Fibroblast of mammary gland (primary cell): ENCODE results near the gene EPDR1.

Experiments
- DNase-seq: peaks from one replicate; pipeline ENCODE4 v3.0.0-alpha.2; 2010; ENCODE audit warnings: low read depth
- H3K4me3 ChIP-seq: 2 replicates; pipeline ENCODE4 v1.5.1; 2011; ENCODE audit warnings: low read depth, mild to moderate bottlenecking, low read length, moderate library complexity; ENCODE audit not compliant: control insufficient read depth
- CTCF ChIP-seq: conservative IDR thresholded peaks from 2 replicates; pipeline ENCODE4 v1.5.1; 2011; ENCODE audit warnings: low read depth, low read length, inconsistent platforms; ENCODE audit not compliant: control insufficient read depth, insufficient read depth

The EPDR1 gene

GRCh38 chr7:37986908-37987330 lies 66.5 kb downstream of the EPDR1 start:
- DNase-seq: peak; percentile 55
- no peak overlapping the region for H3K4me3 ChIP-seq
- no peak for TF ChIP-seq CTCF

GRCh38 chr7:37987732-37988131 lies 67.3 kb downstream of the EPDR1 start:
- no peak overlapping the region for H3K4me3 ChIP-seq
- no peak for TF ChIP-seq CTCF
- peak; percentile 62 for DNase-seq

GRCh38 chr7:37988721-37989650 lies 68.5 kb downstream of the EPDR1 start:
- DNase-seq: peak; percentile 24
- TF ChIP-seq CTCF: no peak
- H3K4me3 ChIP-seq: no peak overlapping the region

GRCh38 chr7:37990337-37990736 lies 69.9 kb downstream of the EPDR1 start:
- no peak for TF ChIP-seq CTCF
- no peak overlapping the region for H3K4me3 ChIP-seq
- no peak for DNase-seq

GRCh38 chr7:37993060-37993501 lies 72.6 kb downstream of the EPDR1 start:
- H3K4me3 ChIP-seq: no peak overlapping the region
- no peak for TF ChIP-seq CTCF
- DNase-seq: no peak

- DNase-seq: peak; percentile 62
- no peak overlapping the region for H3K4me3 ChIP-seq
- TF ChIP-seq CTCF: no peak
Observed at GRCh38 chr7:37999673-38000072, 79.2 kb downstream of the EPDR1 start.
